ENCODE measurements around the gene TBX4.

The TBX4 gene

DNA sequence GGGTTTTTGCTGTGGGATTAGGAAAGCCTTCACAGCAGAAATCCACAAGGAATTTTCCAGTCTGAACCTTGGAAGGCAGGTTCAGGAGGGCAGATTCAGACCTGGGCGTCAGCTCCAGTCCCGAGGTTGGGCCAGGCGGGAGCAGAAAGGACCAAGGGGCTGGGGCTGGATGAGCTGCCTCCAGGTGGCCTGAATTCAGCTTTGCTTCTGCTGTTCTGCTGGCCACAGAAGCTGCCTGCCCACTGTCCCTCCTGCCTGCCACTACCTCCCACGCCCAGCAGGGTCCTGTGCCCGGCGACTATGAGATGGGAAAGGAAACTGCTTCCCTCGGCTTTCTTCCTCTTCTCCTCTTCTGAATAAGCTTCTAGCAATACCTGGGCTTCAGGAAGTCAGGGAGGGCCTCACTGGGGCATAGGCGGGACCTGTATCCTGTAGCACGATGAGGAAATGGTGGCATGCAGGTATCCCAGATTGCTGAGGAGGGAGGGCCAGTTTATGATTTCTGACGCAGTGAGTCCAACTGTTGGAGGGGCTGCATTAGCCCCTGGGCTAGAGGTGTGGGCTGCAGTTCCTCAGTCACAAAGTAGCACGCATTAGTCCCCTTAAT, 18.4 kb downstream of the TBX4 start:
- DNase-seq (ENCODE audit: low read depth, low spot score), result no peak
- no peaks in the 10 kb centered on the region for H3K9me3 ChIP-seq (ENCODE audit: low read depth, low read length)
- no peak overlapping the region for H3K27ac ChIP-seq
- no peak for TF ChIP-seq POLR2AphosphoS5 (IDR thresholded peaks at IDR 0.05; ENCODE audit: borderline replicate concordance, low read depth, low read length)
- no peak for TF ChIP-seq EZH2 (IDR thresholded peaks at IDR 0.05)
- no peak for TF ChIP-seq FOXP2 (optimal IDR thresholded peaks at IDR 0.05; ENCODE audit: control extremely low read depth, extremely low read length, insufficient read depth)
- H3K4me3 ChIP-seq, result no peak overlapping the region
- H3K9ac ChIP-seq (ENCODE audit: insufficient read length), result no peak overlapping the region
- no peaks in the 10 kb centered on the region for H3K36me3 ChIP-seq (ENCODE audit: insufficient read depth, low read length)

DNA sequence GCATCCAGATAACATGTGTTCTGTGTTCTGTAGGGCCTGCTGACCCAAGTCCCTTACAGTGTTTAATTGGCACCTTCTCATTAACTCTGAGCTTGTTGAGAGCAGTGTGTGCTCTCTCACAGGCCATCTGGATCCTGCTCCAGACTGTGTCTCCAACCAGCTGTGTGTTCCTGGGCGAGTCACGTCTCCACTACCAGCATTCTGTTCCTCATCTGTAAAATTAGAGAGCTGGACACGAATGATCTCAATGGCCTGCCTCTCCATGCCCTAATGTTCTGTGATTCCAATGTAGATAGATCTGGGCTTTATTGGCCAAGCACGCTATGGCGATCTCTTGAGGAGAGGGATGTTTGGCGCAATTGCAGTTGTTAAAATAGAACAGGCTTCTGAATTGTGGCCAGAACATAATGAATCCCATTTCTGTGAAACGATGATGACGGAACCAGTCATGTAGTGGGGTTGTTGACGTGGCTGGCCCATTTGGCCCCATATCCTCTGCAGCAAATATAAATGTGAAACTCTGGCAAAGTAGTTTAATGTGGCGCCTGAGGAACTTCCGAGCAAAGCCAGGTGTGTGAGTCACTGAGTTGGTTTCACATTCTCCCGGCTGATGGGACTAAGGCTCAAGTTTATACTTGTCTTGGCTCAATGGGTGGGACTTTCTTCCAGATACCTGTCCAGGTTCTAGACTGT, 22.2 kb downstream of the TBX4 start:
- Histone ChIP-seq H3K4me3 (no peak overlapping the region), H3K9me3 (ENCODE audit: low read depth, low read length) (no peaks in the 10 kb centered on the region), H3K9ac (ENCODE audit: insufficient read length) (no peak overlapping the region), H3K36me3 (ENCODE audit: insufficient read depth, low read length) (no peaks in the 10 kb centered on the region), H3K27ac (no peak overlapping the region)
- DNase-seq (ENCODE audit: low read depth, low spot score), result no peak
- no peak for TF ChIP-seq EZH2 (IDR thresholded peaks at IDR 0.05)
- TF ChIP-seq POLR2AphosphoS5 (IDR thresholded peaks at IDR 0.05; ENCODE audit: borderline replicate concordance, low read depth, low read length), result no peak
- TF ChIP-seq FOXP2 (optimal IDR thresholded peaks at IDR 0.05; ENCODE audit: control extremely low read depth, extremely low read length, insufficient read depth), result no peak

DNA sequence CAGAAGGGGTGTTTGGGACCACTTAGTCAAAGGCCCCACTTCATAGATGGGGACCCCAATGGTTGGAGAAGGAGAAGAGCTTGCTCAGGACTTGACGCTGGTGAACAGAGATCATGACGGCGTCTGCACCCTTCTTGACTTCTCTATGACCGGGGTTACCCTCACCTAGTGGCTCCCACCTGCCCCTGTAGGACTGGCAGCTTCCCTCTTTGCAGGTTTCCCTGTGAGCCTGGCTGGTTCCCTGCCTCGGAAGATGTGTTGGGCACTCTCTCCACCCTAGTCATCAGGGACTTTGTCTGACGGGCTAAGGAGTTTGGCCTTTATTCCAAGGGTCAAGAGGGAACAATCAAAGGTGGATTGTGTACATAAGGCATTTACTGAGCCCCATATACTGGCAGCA, 22.7 kb downstream of the TBX4 start:
- H3K9me3 ChIP-seq (ENCODE audit: low read depth, low read length), result no peaks in the 10 kb centered on the region
- H3K36me3 ChIP-seq (ENCODE audit: insufficient read depth, low read length), result no peaks in the 10 kb centered on the region
- H3K4me3 ChIP-seq, result no peak overlapping the region
- DNase-seq (ENCODE audit: low read depth, low spot score), result no peak
- no peak overlapping the region for H3K27ac ChIP-seq
- no peak overlapping the region for H3K9ac ChIP-seq (ENCODE audit: insufficient read length)
- no peak for TF ChIP-seq EZH2 (IDR thresholded peaks at IDR 0.05)
- no peak for TF ChIP-seq FOXP2 (optimal IDR thresholded peaks at IDR 0.05; ENCODE audit: control extremely low read depth, extremely low read length, insufficient read depth)
- no peak for TF ChIP-seq POLR2AphosphoS5 (IDR thresholded peaks at IDR 0.05; ENCODE audit: borderline replicate concordance, low read depth, low read length)

DNA sequence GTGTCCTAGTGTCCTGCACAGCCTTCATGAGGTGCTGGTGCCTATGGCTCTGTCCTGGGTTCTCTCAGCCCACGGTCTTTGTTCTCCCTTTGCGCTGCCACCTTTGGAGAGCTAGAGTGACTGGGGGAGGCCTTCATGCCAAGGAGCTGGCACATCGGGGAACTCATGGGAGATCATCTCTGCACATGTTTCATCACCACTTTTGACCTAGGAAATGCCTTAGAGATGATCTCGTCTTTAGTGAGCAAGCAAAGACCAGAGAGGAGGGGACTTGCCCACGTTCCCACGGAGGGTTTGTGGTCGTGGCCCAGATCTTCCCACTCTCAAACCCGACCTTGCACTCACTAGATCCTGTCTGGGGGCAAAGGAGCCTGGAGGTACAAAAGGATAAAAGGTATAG, 23.5 kb downstream of the TBX4 start:
- no peak for TF ChIP-seq EZH2 (IDR thresholded peaks at IDR 0.05)
- no peak for TF ChIP-seq FOXP2 (optimal IDR thresholded peaks at IDR 0.05; ENCODE audit: control extremely low read depth, extremely low read length, insufficient read depth)
- TF ChIP-seq POLR2AphosphoS5 (IDR thresholded peaks at IDR 0.05; ENCODE audit: borderline replicate concordance, low read depth, low read length), result no peak
- H3K36me3 ChIP-seq (ENCODE audit: insufficient read depth, low read length), result no peaks in the 10 kb centered on the region
- H3K4me3 ChIP-seq, result no peak overlapping the region
- H3K27ac ChIP-seq, result no peak overlapping the region
- no peak for DNase-seq (ENCODE audit: low read depth, low spot score)
- H3K9me3 ChIP-seq (ENCODE audit: low read depth, low read length), result no peaks in the 10 kb centered on the region
- H3K9ac ChIP-seq (ENCODE audit: insufficient read length), result no peak overlapping the region

DNA sequence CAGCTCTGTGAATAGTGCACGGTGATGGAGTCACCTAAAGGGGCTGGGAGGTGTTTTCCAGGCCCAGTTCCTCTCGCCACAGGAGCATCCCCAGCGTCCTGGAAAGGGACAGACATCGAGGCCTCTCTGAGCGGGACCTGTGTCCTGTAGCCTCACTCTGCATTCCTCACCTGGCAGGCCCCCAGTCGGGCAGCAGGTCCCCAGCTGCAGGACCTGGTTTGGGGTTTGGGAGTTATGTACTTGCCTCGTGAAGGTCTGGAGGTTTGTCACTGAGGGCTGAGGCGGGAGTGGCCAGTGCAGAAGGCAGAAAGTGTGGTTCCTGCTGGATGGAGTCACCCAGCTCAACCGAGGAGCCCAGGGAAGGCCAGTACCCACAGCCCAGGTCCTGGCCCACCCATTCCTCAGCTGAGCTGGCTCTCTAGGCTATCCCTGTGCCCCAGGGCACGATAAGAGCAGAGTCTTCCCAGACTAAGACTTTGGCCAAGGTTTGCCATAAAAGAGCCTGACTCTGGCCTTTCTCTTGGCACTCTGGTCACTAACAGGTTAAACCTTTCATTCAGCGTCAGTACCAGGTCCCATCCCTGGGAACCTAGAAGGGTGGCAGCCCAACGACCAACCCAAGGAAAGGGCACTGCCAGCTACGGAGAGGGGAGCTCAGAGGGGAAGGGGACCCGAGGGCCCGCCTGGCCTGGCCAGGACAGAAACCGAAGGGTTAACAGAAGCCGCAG, 24.4 kb downstream of the TBX4 start:
- no peak overlapping the region for H3K4me3 ChIP-seq
- no peak for TF ChIP-seq EZH2 (IDR thresholded peaks at IDR 0.05)
- TF ChIP-seq FOXP2 (optimal IDR thresholded peaks at IDR 0.05; ENCODE audit: control extremely low read depth, extremely low read length, insufficient read depth), result no peak
- TF ChIP-seq POLR2AphosphoS5 (IDR thresholded peaks at IDR 0.05; ENCODE audit: borderline replicate concordance, low read depth, low read length), result no peak
- no peak overlapping the region for H3K9ac ChIP-seq (ENCODE audit: insufficient read length)
- H3K9me3 ChIP-seq (ENCODE audit: low read depth, low read length), result no peaks in the 10 kb centered on the region
- no peaks in the 10 kb centered on the region for H3K36me3 ChIP-seq (ENCODE audit: insufficient read depth, low read length)
- H3K27ac ChIP-seq, result no peak overlapping the region
- DNase-seq (ENCODE audit: low read depth, low spot score), result no peak

DNA sequence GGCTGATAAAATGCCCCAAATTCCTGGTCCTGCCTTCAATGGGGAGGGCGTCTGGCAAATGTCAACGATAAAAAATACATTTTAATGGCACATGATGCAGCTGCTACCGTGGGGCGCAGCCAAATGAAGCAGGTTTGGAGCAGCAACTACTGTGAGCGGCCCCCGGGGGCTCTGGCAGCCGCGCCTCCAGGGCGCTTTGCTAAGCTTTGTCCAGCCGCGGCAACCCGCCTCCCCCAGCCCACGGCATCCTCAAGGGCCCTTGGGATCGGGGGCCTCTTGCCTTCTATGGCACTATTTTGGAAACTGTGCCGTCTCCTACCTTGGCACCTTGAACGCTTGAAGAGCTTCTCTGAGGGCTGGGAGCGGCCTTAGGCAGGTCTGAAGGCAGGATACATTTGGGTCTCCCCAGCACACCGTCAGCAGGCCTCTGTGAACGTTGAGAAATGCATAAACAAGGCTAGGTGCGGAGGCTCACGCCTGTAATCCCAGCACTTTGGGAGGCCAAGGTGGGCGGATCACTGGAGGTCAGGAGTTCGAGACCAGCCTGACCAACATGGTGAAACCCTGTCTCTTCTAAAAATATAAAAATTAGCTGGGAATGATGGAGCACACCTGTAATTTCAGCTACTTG, 25.1 kb downstream of the TBX4 start:
- no peak overlapping the region for H3K4me3 ChIP-seq
- H3K9me3 ChIP-seq (ENCODE audit: low read depth, low read length), result no peaks in the 10 kb centered on the region
- H3K36me3 ChIP-seq (ENCODE audit: insufficient read depth, low read length), result no peaks in the 10 kb centered on the region
- DNase-seq (ENCODE audit: low read depth, low spot score), result no peak
- no peak for TF ChIP-seq EZH2 (IDR thresholded peaks at IDR 0.05)
- TF ChIP-seq FOXP2 (optimal IDR thresholded peaks at IDR 0.05; ENCODE audit: control extremely low read depth, extremely low read length, insufficient read depth), result no peak
- no peak for TF ChIP-seq POLR2AphosphoS5 (IDR thresholded peaks at IDR 0.05; ENCODE audit: borderline replicate concordance, low read depth, low read length)
- no peak overlapping the region for H3K27ac ChIP-seq
- no peak overlapping the region for H3K9ac ChIP-seq (ENCODE audit: insufficient read length)

DNA sequence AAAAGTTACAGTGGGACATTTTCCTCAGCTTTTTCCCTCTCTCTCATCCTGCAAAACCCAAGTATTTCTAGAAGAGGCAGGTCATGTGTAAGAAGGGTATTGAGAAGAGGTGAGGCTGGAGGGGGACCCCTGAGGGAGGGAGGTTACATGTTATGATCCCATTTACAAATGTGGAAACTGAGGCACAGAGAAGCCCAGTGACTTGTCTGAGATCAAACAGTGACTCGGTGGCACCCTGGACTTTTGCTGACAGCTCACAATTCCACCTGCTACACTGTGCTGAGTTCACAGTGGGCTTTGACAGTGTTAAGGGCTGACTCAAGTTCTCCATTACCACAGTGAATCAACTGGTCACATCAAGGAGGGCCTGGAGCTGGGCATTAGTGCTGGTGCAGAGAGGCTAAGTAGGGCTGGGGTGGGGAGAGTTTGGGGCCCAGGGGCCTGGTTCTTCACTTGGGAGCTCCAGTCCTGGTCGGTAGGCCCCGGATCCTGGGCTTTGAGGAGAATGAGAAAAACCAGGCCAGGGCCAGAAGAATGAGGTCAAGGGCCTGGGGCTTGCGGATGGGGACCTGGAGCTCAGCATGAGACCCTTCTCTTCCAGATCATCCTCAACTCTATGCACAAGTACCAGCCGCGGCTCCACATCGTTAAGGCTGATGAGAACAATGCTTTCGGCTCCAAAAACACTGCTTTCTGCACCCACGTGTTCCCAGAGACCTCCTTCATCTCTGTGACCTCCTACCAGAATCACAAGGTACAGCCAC, 26.0 kb downstream of the TBX4 start:
- H3K9ac ChIP-seq (ENCODE audit: insufficient read length), result no peak overlapping the region
- TF ChIP-seq FOXP2 (optimal IDR thresholded peaks at IDR 0.05; ENCODE audit: control extremely low read depth, extremely low read length, insufficient read depth) (no peak), POLR2AphosphoS5 (IDR thresholded peaks at IDR 0.05; ENCODE audit: borderline replicate concordance, low read depth, low read length) (no peak)
- H3K4me3 ChIP-seq, result no peak overlapping the region
- DNase-seq (ENCODE audit: low read depth, low spot score), result no peak
- no peaks in the 10 kb centered on the region for H3K36me3 ChIP-seq (ENCODE audit: insufficient read depth, low read length)
- H3K27ac ChIP-seq, result no peak overlapping the region
- H3K9me3 ChIP-seq (ENCODE audit: low read depth, low read length), result no peaks in the 10 kb centered on the region
